CD4-positive, CD25-positive, alpha-beta regulatory T cell (primary cell): ENCODE data around the gene HAUS6. TPM values are rescaled to one million over a fixed set of nuclear protein-coding genes. Genes with fewer than 3 reads are reported as not detected.
"Not testable (repeated sequence)": the region's sequence is repeated elsewhere in the genome, so short reads cannot be mapped to it uniquely, and the experiment has no call there.

Source experiments
- ATAC-seq, 2 donors: fragments of 150-1000 bp; cut with Tn5 transposase; one replicate each; pipeline ENCODE4 v1.10.0; 2021; ENCODE audit warnings: low read depth in 2 of 2, moderate number of reproducible peaks in 2 of 2, moderate library complexity in 1 of 2
- DNase-seq, 3 donors: peaks; one replicate each; pipeline versions ENCODE4 v3.0.0 to v3.0.0-alpha.2; 2012 to 2022; ENCODE audit warnings: mixed read lengths in 1 of 3
- H3K27ac ChIP-seq: one replicate; pipeline ENCODE4 v1.7.0; 2013; ENCODE audit warnings: mild to moderate bottlenecking, low read length; ENCODE audit not compliant: insufficient read depth, poor library complexity, severe bottlenecking
- H3K27me3 ChIP-seq: one replicate; pipeline ENCODE4 v1.7.0; 2013; ENCODE audit warnings: low read length; ENCODE audit not compliant: control insufficient read depth, insufficient read depth
- H3K36me3 ChIP-seq: one replicate; pipeline ENCODE4 v1.7.0; 2013; ENCODE audit warnings: mild to moderate bottlenecking, low read length, moderate library complexity; ENCODE audit not compliant: control insufficient read depth, insufficient read depth
- H3K4me1 ChIP-seq: 2 replicates; pipeline ENCODE4 v1.7.0; 2013; ENCODE audit warnings: mild to moderate bottlenecking, low read length; ENCODE audit not compliant: insufficient read depth, control insufficient read depth, poor library complexity, severe bottlenecking
- H3K4me3 ChIP-seq: one replicate; pipeline ENCODE4 v1.7.0; 2013; ENCODE audit warnings: low read depth, mild to moderate bottlenecking, low read length, moderate library complexity
- H3K9me3 ChIP-seq, 2 experiments: 1 replicate in 1 of 2; 2 replicates in 1 of 2; pipeline ENCODE4 v1.7.0; 2013; ENCODE audit warnings: low read length in 2 of 2, mild to moderate bottlenecking in 1 of 2, moderate library complexity in 1 of 2; ENCODE audit not compliant: control insufficient read depth in 2 of 2
- H3K27ac Mint-ChIP-seq, 3 donors: one replicate each; pipeline ENCODE4 v1.8.0; 2020 to 2022; ENCODE audit warnings: mild to moderate bottlenecking in 3 of 3, mixed read lengths in 3 of 3, moderate library complexity in 2 of 3
- H3K27me3 Mint-ChIP-seq: one replicate; pipeline ENCODE4 v1.8.0; 2022; ENCODE audit warnings: mild to moderate bottlenecking, mixed read lengths
- H3K36me3 Mint-ChIP-seq: one replicate; pipeline ENCODE4 v1.8.0; 2020; ENCODE audit warnings: mixed read lengths
- H3K4me1 Mint-ChIP-seq, 4 donors: one replicate each; pipeline ENCODE4 v1.8.0; 2020 to 2022; ENCODE audit warnings: mixed read lengths in 4 of 4, mild to moderate bottlenecking in 1 of 4
- H3K4me3 Mint-ChIP-seq, 4 donors: one replicate each; pipeline ENCODE4 v1.8.0; 2020 to 2022; ENCODE audit warnings: mild to moderate bottlenecking in 4 of 4, mixed read lengths in 4 of 4, moderate library complexity in 3 of 4
- H3K9me3 Mint-ChIP-seq, 7 donors: one replicate each; pipeline ENCODE4 v1.8.0; 2020 to 2022; ENCODE audit warnings: mixed read lengths in 7 of 7, mild to moderate bottlenecking in 3 of 7, moderate library complexity in 2 of 7
- polyA plus RNA-seq, 4 donors: library from polyadenylated mRNA; unstranded; fragments of 300-500 nt; fragmentation: Illumina TruSeq; gene quantifications; one replicate each; pipeline ENCODE4 v1.2.3, GENCODE V29; 2021
- total RNA-seq: library from RNA; stranded (reverse); gene quantifications from one replicate; pipeline ENCODE4 v1.2.3, GENCODE V29; 2022

Gene HAUS6
- total and polyA plus RNA-seq, 5 donors from 2014 or later = 4.5 to 13.2 (median 5.9) TPM

DNA sequence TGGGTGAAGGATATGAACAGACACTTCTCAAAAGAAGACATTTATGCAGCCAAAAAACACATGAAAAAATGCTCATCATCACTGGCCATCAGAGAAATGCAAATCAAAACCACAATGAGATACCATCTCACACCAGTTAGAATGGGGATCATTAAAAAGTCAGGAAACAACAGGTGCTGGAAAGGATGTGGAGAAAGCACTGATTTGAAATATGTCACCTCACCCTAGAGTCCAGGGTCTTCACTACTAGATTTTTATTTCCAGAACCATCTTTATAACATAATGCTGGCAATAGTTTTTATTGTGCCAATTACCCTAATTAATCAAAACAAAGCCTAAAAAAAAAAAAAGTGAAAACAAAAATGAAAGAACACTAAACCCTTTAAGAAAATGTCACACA, 5.3 kb downstream of the HAUS6 start:
- H3K27ac Mint-ChIP-seq = peak overlapping the region; percentile 7 to 72 (median 43)

GRCh38 chr9:19087106-19088000, 15.4 kb downstream of the HAUS6 start:
- peaks cover 63% of the 10 kb centered on the region for H3K36me3 ChIP-seq
- H3K36me3 Mint-ChIP-seq = peaks cover 13% of the 10 kb centered on the region
- ATAC-seq = no peak

More for the DNA sequence above, 5.3 kb downstream of the HAUS6 start:
- not testable (repeated sequence) for H3K27me3 Mint-ChIP-seq, H3K27ac ChIP-seq, H3K27me3 ChIP-seq, H3K9me3 ChIP-seq, H3K9me3 Mint-ChIP-seq, ATAC-seq, DNase-seq
- Mint-ChIP-seq H3K4me3 (peak overlapping the region; percentile 56 to 74 (median 68)), H3K36me3 (peaks cover 13% of the 10 kb centered on the region), H3K4me1 (peaks cover 6 to 54% (median 32%) of the 10 kb centered on the region in 4 donors)
- Histone ChIP-seq H3K36me3 (peaks cover 33% of the 10 kb centered on the region), H3K4me3 (peak overlapping the region; percentile 57), H3K4me1 (peaks cover 28% of the 10 kb centered on the region)

GRCh38 chr9:19085295-19085694, 17.4 kb downstream of the HAUS6 start:
- H3K36me3 ChIP-seq = peaks cover 54% of the 10 kb centered on the region
- no peaks in the 10 kb centered on the region for H3K27me3 Mint-ChIP-seq
- DNase-seq (peak in 2 of 3 donors; percentile 57 to 67), ATAC-seq (peak in 1 of 2 donors; percentile 71)
- no peaks in the 10 kb centered on the region for H3K9me3 ChIP-seq
- H3K4me1 Mint-ChIP-seq = peaks cover 2 to 11% (median 5%) of the 10 kb centered on the region in 4 donors
- H3K9me3 Mint-ChIP-seq = no peaks in the 10 kb centered on the region
- H3K36me3 Mint-ChIP-seq = peaks cover 20% of the 10 kb centered on the region
- no peaks in the 10 kb centered on the region for H3K27me3 ChIP-seq
- H3K4me3 Mint-ChIP-seq = no peak overlapping the region
- H3K4me3 ChIP-seq = no peak overlapping the region
- no peak overlapping the region for H3K27ac ChIP-seq
- peak overlapping the region in 1 of 3 donors; percentile 52 for H3K27ac Mint-ChIP-seq
- H3K4me1 ChIP-seq = no peaks in the 10 kb centered on the region

More at GRCh38 chr9:19087106-19088000, 15.4 kb downstream of the HAUS6 start:
- Histone ChIP-seq H3K9me3 (no peaks in the 10 kb centered on the region), H3K27me3 (no peaks in the 10 kb centered on the region), H3K27ac (no peak overlapping the region), H3K4me1 (no peaks in the 10 kb centered on the region), H3K4me3 (no peak overlapping the region)
- H3K4me3 Mint-ChIP-seq = no peak overlapping the region
- DNase-seq = no peak
- H3K9me3 Mint-ChIP-seq = no peaks in the 10 kb centered on the region
- H3K27ac Mint-ChIP-seq = peak overlapping the region in 1 of 3 donors; percentile 65
- no peaks in the 10 kb centered on the region for H3K27me3 Mint-ChIP-seq
- H3K4me1 Mint-ChIP-seq = peaks cover 2 to 11% (median 5%) of the 10 kb centered on the region in 4 donors

DNA sequence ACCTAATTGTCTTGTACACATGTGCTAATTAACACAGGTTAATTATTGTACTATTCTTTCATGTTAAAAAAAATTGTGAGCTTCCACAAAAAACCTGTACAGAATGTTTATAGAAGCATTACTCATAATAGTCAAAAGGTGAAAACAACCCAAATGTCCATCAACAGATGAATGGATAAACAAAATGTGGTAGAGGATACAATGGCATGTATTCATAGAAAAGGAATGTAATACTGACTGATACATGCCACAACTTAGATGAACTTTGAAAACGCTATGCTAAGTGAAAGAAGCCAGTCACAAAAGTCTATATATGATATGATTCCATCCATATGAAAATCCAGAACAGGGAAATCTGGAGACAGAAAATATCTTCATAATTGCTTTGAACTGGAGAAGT, 27.9 kb downstream of the HAUS6 start:
- H3K9me3 ChIP-seq = no peaks in the 10 kb centered on the region
- no peaks in the 10 kb centered on the region for H3K27me3 ChIP-seq
- H3K27ac ChIP-seq = no peak overlapping the region
- Mint-ChIP-seq H3K9me3 (no peaks in the 10 kb centered on the region), H3K4me1 (peaks cover 4 to 13% (median 8%) of the 10 kb centered on the region in 4 donors), H3K36me3 (peaks cover 48% of the 10 kb centered on the region), H3K4me3 (no peak overlapping the region), H3K27me3 (no peaks in the 10 kb centered on the region), H3K27ac (no peak overlapping the region)
- ATAC-seq (no peak), DNase-seq (no peak)
- peaks cover 76% of the 10 kb centered on the region for H3K36me3 ChIP-seq
- no peak overlapping the region for H3K4me3 ChIP-seq
- no peaks in the 10 kb centered on the region for H3K4me1 ChIP-seq

GRCh38 chr9:19074229-19074628, 28.5 kb downstream of the HAUS6 start:
- peaks cover 77% of the 10 kb centered on the region for H3K36me3 ChIP-seq
- H3K27me3 Mint-ChIP-seq = no peaks in the 10 kb centered on the region

GRCh38 chr9:19057033-19057432, 45.7 kb downstream of the HAUS6 start:
- H3K4me1 Mint-ChIP-seq = peaks cover 8 to 21% (median 13%) of the 10 kb centered on the region in 4 donors
- Histone ChIP-seq H3K9me3 (no peaks in the 10 kb centered on the region), H3K36me3 (peaks cover 49% of the 10 kb centered on the region), H3K27ac (no peak overlapping the region), H3K4me1 (no peaks in the 10 kb centered on the region), H3K27me3 (no peaks in the 10 kb centered on the region), H3K4me3 (no peak overlapping the region)
- H3K27ac Mint-ChIP-seq = no peak overlapping the region
- DNase-seq (no peak), ATAC-seq (no peak)
- no peaks in the 10 kb centered on the region for H3K27me3 Mint-ChIP-seq
- H3K9me3 Mint-ChIP-seq = no peaks in the 10 kb centered on the region
- no peak overlapping the region for H3K4me3 Mint-ChIP-seq
- peaks cover 51% of the 10 kb centered on the region for H3K36me3 Mint-ChIP-seq

More at GRCh38 chr9:19074229-19074628, 28.5 kb downstream of the HAUS6 start:
- no peaks in the 10 kb centered on the region for H3K4me1 ChIP-seq
- no peak overlapping the region for H3K4me3 Mint-ChIP-seq
- H3K4me3 ChIP-seq = no peak overlapping the region
- no peak for DNase-seq
- ATAC-seq = no peak
- H3K36me3 Mint-ChIP-seq = peaks cover 47% of the 10 kb centered on the region
- no peaks in the 10 kb centered on the region for H3K9me3 ChIP-seq
- H3K27ac Mint-ChIP-seq = no peak overlapping the region
- H3K27me3 ChIP-seq = no peaks in the 10 kb centered on the region
- no peak overlapping the region for H3K27ac ChIP-seq
- no peaks in the 10 kb centered on the region for H3K9me3 Mint-ChIP-seq
- peaks cover 4 to 13% (median 8%) of the 10 kb centered on the region in 4 donors for H3K4me1 Mint-ChIP-seq

DNA sequence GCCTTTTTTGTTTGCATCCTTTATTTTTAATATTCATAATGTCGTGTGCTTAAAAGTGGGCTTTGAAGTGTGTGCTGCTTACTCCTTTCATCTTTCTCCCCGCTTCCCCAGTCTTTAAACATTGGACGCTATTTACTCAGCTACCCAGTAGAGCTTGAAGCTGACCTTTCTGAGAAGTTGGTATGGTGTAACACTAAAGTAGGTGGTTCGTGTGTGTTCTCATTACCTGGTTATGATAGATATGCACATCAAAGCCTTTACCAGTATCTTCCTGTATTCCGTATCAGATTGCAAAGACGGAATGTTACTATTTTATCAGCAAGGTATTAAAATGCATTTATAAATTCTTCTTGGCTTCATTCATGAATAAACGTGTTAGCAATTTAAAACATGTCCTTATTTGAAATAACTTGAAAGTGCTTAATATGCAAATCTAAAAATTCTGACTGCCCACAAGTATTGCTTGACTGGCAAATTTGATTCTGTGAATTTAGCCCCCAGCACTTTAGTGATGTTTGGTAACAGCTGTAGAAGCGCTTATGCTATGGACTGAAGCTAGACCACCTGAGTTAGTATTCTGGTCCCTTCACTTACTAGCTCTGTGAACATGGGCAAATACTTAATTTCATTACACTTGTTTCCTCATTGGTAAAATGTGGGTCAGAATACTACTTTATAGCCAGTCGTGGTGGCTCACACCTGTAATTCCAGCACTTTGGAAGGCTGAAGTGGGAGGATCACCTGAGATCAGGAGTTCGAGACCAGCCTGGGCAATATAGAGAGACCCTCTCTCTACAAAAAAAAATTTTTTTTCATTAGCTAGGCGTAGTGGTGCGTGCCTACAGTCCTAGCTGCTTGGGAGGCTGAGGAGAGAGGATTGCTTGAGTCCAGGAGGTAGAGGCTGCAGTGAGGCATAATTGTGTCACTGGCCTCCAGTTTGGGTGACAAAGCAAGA, 51.8 kb downstream of the HAUS6 start:
- H3K27ac ChIP-seq = peak overlapping the region; percentile 95
- H3K36me3 ChIP-seq = no peaks in the 10 kb centered on the region
- peaks cover 33% of the 10 kb centered on the region for H3K4me1 ChIP-seq
- H3K9me3 Mint-ChIP-seq = no peaks in the 10 kb centered on the region
- peaks cover 17 to 59% (median 32%) of the 10 kb centered on the region in 4 donors for H3K4me1 Mint-ChIP-seq
- H3K27me3 ChIP-seq = no peaks in the 10 kb centered on the region
- no peaks in the 10 kb centered on the region for H3K27me3 Mint-ChIP-seq
- H3K27ac Mint-ChIP-seq = peak overlapping the region; percentile 63 to 99 (median 98)
- no peaks in the 10 kb centered on the region for H3K9me3 ChIP-seq
- ATAC-seq = no peak
- peaks cover 4% of the 10 kb centered on the region for H3K36me3 Mint-ChIP-seq
- peak overlapping the region; percentile 93 to 97 (median 96) for H3K4me3 Mint-ChIP-seq
- peak in 2 of 3 donors; percentile 14 to 41 for DNase-seq
- H3K4me3 ChIP-seq = peak overlapping the region; percentile 90
